ENCODE data around the gene NT5DC4.

DNA sequence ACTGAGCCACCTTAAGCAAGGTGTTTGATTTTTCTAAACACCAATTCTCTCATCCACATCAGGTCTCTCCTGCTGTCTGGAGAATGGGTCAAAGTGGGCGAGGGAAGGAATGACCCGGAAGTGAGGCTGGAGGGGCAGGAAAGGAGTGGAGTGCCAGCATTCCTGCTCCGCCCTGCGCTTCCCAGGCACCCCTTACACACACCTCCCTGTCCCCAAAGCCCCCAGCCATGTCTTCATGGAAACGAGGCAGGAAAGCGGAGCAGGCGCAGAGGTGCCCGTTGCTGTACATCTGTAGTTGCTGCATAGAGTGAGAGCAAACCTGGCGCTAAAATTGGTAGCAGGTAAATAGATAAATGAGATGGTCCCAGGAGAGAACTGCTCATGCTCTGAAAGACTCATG is 27.2 kb upstream of the NT5DC4 start:
- TF ChIP-seq POLR2A (IDR thresholded peaks at IDR 0.05; ENCODE audit: low read length) = no peak
- no peak for TF ChIP-seq GATA1 (IDR thresholded peaks at IDR 0.05; ENCODE audit: low read depth, low read length)
